Calu3 (cell line): ENCODE results near the gene STX3. TPM values are rescaled to one million over a fixed set of nuclear protein-coding genes. Genes with fewer than 3 reads are reported as not detected.

Experiments used
- BruUV-seq: library from RNA; stranded (reverse); fragments of 400-500 nt; replicated peaks from 2 replicates; lab custom pipeline; 2021; lab: Mats Ljungman, UMichigan
- CTCF ChIA-PET: fragments of 300-600 bp; sonication (Branson Sonifier 250); formaldehyde crosslinking; loops from one replicate; lab custom pipeline; 2022; ENCODE audit warnings: antibody characterized with exemption; lab: Charles Lee
- DNase-seq: peaks from one replicate; pipeline ENCODE4 v3.0.0; 2022
- H3K27ac Mint-ChIP-seq: one replicate; pipeline ENCODE4 v1.8.0; 2022; ENCODE audit warnings: mixed read lengths; ENCODE audit not compliant: unreplicated experiment
- H3K27me3 Mint-ChIP-seq: one replicate; pipeline ENCODE4 v1.8.0; 2022; ENCODE audit warnings: mixed read lengths; ENCODE audit not compliant: unreplicated experiment
- H3K36me3 Mint-ChIP-seq: one replicate; pipeline ENCODE4 v1.8.0; 2022; ENCODE audit warnings: mild to moderate bottlenecking, moderate library complexity, mixed read lengths; ENCODE audit not compliant: insufficient read depth, unreplicated experiment
- H3K4me1 Mint-ChIP-seq: one replicate; pipeline ENCODE4 v1.8.0; 2022; ENCODE audit warnings: mild to moderate bottlenecking, low read depth, mixed read lengths; ENCODE audit not compliant: unreplicated experiment
- H3K4me3 Mint-ChIP-seq: one replicate; pipeline ENCODE4 v1.8.0; 2022; ENCODE audit warnings: mild to moderate bottlenecking, low read depth, moderate library complexity, mixed read lengths; ENCODE audit not compliant: unreplicated experiment
- H3K9me3 Mint-ChIP-seq: one replicate; pipeline ENCODE4 v1.8.0; 2022; ENCODE audit warnings: low read depth, mixed read lengths; ENCODE audit not compliant: unreplicated experiment
- CTCF ChIP-seq: fragments of 200-600 bp; IDR thresholded peaks from one replicate; pipeline ENCODE4 v1.8.0; 2022; ENCODE audit warnings: antibody characterized with exemption; ENCODE audit not compliant: unreplicated experiment
- intact Hi-C: fragments of 100-400 bp; cut with micrococcal nuclease; formaldehyde crosslinking; loops from one replicate; pipeline ENCODE4 v1.10.0; 2022; ENCODE audit not compliant: unreplicated experiment
- total RNA-seq: library from RNA; stranded (reverse); gene quantifications from 2 replicates; pipeline ENCODE4 v1.2.3, GENCODE V29; 2022

STX3 gene
- total RNA-seq, 1 experiment from 2014 or later = 50.1 TPM

GRCh38 chr11:59773083-59773440, 17.9 kb downstream of the STX3 start:
- intact Hi-C loops = no loop called here
- BruUV-seq = no TSS peak
- peaks cover 28% of the 10 kb centered on the region for H3K4me1 Mint-ChIP-seq
- no peak overlapping the region for H3K27ac Mint-ChIP-seq
- TF ChIP-seq CTCF = no peak
- no peak for DNase-seq
- no peak overlapping the region for H3K4me3 Mint-ChIP-seq
- peaks cover 31% of the 10 kb centered on the region for H3K36me3 Mint-ChIP-seq
- H3K27me3 Mint-ChIP-seq = no peaks in the 10 kb centered on the region
- H3K9me3 Mint-ChIP-seq = no peaks in the 10 kb centered on the region
- CTCF ChIA-PET = no interaction called here

- H3K36me3 Mint-ChIP-seq = peaks cover 53% of the 10 kb centered on the region
These were observed 21.3 kb downstream of the STX3 start for GRCh38 chr11:59776210-59777066.

GRCh38 chr11:59777104-59777503, 21.9 kb downstream of the STX3 start:
- peak overlapping the region; percentile 50 for H3K4me3 Mint-ChIP-seq
- peak overlapping the region; percentile 71 for H3K27ac Mint-ChIP-seq
- H3K4me1 Mint-ChIP-seq = peaks cover 54% of the 10 kb centered on the region
- no peak for TF ChIP-seq CTCF
- DNase-seq = no peak
- peaks cover 57% of the 10 kb centered on the region for H3K36me3 Mint-ChIP-seq
- CTCF ChIA-PET = interaction anchor here (0.5 to 3.1 kb wide), 4 partner anchors 10 to 151 kb away, joined by 3 to 12 read pairs (median 6); partner anchors contain the start of gene STX3
- BruUV-seq = no TSS peak
- H3K9me3 Mint-ChIP-seq = no peaks in the 10 kb centered on the region
- intact Hi-C loops = loop anchor here (2.0 kb wide), 1 partner anchor 20 kb away; no protein-coding TSS in a partner anchor
- no peaks in the 10 kb centered on the region for H3K27me3 Mint-ChIP-seq

More at GRCh38 chr11:59776210-59777066, 21.3 kb downstream of the STX3 start:
- DNase-seq = peak; percentile 58
- intact Hi-C loops = loop anchor here (2.0 kb wide), 1 partner anchor 20 kb away; no protein-coding TSS in a partner anchor
- Mint-ChIP-seq H3K27me3 (no peaks in the 10 kb centered on the region), H3K4me1 (peaks cover 54% of the 10 kb centered on the region), H3K9me3 (no peaks in the 10 kb centered on the region), H3K27ac (peak overlapping the region; percentile 71), H3K4me3 (peak overlapping the region; percentile 50)
- no TSS peak for BruUV-seq
- CTCF ChIA-PET = interaction anchor here (1.1 to 3.1 kb wide), 5 partner anchors 10 to 26 kb away, joined by 4 to 12 read pairs (median 6); partner anchors contain the start of gene STX3
- TF ChIP-seq CTCF = no peak

GRCh38 chr11:59778122-59778521, 22.9 kb downstream of the STX3 start:
- TF ChIP-seq CTCF = no peak
- BruUV-seq = no TSS peak
- H3K4me3 Mint-ChIP-seq = peak overlapping the region; percentile 4
- intact Hi-C loops = no loop called here
- CTCF ChIA-PET = interaction anchor here (0.6 to 3.1 kb wide), 7 partner anchors 9 to 477 kb away, joined by 3 to 12 read pairs (median 4); partner anchors contain the start of gene STX3
- peak; percentile 49 for DNase-seq
- no peaks in the 10 kb centered on the region for H3K9me3 Mint-ChIP-seq
- H3K36me3 Mint-ChIP-seq = peaks cover 54% of the 10 kb centered on the region
- H3K4me1 Mint-ChIP-seq = peaks cover 54% of the 10 kb centered on the region
- no peak overlapping the region for H3K27ac Mint-ChIP-seq
- H3K27me3 Mint-ChIP-seq = no peaks in the 10 kb centered on the region
